Ishikawa (cell line): ENCODE data around the gene NSMCE1.

ENCODE experiments used
- CREB1 ChIP-seq: IDR thresholded peaks from 2 replicates; pipeline ENCODE4 v1.6.1; 2012; ENCODE audit warnings: low read depth
- EGR1 ChIP-seq: IDR thresholded peaks from 2 replicates; pipeline ENCODE4 v1.6.1; 2012
- EP300 ChIP-seq: IDR thresholded peaks from 2 replicates; pipeline ENCODE4 v1.6.1; 2012; ENCODE audit warnings: borderline replicate concordance
- RAD21 ChIP-seq: IDR thresholded peaks from 2 replicates; pipeline ENCODE4 v1.6.1; 2012; ENCODE audit warnings: low read depth
- TAF1 ChIP-seq: IDR thresholded peaks from 2 replicates; pipeline ENCODE4 v1.6.1; 2012; ENCODE audit warnings: low read depth, mild to moderate bottlenecking
- YY1 ChIP-seq: IDR thresholded peaks from 2 replicates; pipeline ENCODE4 v1.6.1; 2012; ENCODE audit warnings: low read depth
- ZBTB7A ChIP-seq: IDR thresholded peaks from 2 replicates; pipeline ENCODE4 v1.6.1; 2012; ENCODE audit warnings: low read depth
- TF ChIP-seq, protein P1 (sequence below): IDR thresholded peaks from 2 replicates; pipeline ENCODE4 v1.6.1; 2012
- TF ChIP-seq, protein P2 (sequence below): IDR thresholded peaks from 2 replicates; pipeline ENCODE4 v1.6.1; 2012

DNA sequence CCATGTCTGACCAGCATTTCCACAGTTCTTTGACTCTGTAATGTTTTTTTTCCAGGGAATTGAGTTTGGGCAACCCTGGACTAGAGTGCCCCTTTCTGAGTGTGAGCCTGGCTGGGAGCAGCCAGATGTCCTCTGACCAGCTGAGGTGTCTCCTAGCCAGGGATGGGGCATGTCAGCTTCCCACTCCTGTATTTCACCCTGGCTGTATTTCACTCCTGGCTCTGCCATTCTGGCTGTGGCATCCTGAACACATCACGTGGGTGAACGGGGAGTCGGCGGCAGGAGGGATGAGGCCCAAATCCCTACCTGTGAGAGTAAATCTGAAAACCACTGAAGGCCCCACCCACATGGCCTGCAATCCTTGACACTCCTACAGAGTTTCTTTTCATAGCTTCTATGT is 34.0 kb downstream of the NSMCE1 start:
- TF ChIP-seq, protein P1, sequence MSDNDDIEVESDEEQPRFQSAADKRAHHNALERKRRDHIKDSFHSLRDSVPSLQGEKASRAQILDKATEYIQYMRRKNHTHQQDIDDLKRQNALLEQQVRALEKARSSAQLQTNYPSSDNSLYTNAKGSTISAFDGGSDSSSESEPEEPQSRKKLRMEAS = no peak
- TF ChIP-seq RAD21 (no peak), EP300 (no peak), TAF1 (no peak), YY1 (no peak), CREB1 (no peak), EGR1 (no peak), ZBTB7A (no peak)
- TF ChIP-seq, protein P2, sequence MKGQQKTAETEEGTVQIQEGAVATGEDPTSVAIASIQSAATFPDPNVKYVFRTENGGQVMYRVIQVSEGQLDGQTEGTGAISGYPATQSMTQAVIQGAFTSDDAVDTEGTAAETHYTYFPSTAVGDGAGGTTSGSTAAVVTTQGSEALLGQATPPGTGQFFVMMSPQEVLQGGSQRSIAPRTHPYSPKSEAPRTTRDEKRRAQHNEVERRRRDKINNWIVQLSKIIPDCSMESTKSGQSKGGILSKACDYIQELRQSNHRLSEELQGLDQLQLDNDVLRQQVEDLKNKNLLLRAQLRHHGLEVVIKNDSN = no peak
